HG03135 (cell line): ENCODE results near the gene SORCS2.

ENCODE experiments used
- ATAC-seq: cut with Tn5 transposase; IDR thresholded peaks from one replicate; pipeline ENCODE4 v1.9.1; 2021; ENCODE audit warnings: mild to moderate bottlenecking, moderate library complexity; ENCODE audit not compliant: unreplicated experiment

SORCS2 gene

DNA sequence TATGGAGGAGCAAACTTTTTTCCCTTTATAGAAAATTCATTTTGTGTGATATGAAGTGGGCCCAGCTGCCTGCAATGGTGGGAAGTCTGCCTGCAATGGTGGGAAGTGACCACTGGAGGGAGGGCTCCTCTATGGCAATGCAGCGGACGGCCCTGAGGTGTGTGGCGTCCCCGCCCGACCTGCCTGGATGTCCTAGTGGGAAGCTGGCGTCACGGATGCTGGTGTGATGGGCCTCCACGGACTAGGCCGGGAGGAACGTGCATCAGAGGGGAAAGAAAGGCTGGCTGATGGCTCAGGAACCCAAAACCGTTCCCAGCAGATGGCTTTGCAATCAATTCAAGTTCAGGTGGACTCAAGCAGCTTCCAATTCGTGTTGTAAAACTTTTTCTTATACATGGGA is 569.4 kb downstream of the SORCS2 start:
- ATAC-seq: peak; percentile 74

GRCh38 chr4:7762376-7763030 is 570.2 kb downstream of the SORCS2 start:
- ATAC-seq: no peak

- no peak for ATAC-seq
Observed at GRCh38 chr4:7763106-7763505, 570.8 kb downstream of the SORCS2 start.

GRCh38 chr4:7763788-7764187 is 571.5 kb downstream of the SORCS2 start:
- ATAC-seq: no peak

DNA sequence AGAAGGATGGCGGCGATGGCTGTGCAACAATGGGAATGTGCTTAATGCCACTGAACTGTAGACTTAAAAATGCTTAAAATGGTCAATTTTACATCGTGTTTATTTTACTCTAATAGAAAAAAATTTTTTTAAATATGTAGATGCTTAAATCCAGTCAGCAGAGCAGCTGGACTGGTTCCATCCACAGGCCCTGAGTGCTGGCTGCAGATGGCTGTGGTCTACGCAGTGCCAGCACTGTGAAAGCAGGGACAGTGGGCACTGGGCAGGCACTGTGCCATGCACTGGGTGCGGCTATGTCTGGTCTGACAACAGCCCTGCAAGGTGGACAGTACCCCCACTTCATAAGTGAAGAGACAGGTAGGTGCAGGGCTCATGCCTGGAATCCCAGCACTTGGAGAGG is 572.1 kb downstream of the SORCS2 start:
- ATAC-seq: no peak

- no peak for ATAC-seq
Observed at GRCh38 chr4:7765666-7766065, 573.3 kb downstream of the SORCS2 start.

DNA sequence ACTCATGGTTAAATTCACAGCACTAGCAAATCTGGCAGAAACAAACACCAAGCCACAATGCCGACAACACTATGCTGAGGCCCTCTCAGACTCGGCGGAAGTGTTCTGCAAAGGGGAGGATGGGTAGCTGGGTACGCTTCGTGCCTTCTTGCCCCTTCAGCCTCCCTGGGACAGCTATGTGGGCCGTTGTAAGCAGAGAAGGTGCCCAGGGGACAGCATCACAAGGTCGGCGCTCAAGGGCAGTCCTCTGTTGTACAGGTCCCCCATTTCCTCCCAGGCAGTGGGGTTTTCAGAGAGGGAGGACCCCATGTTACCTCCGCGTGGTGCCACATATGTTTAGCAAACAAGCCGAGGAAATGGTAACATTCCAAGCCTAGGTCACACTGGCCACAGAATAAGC is 573.7 kb downstream of the SORCS2 start:
- no peak for ATAC-seq

DNA sequence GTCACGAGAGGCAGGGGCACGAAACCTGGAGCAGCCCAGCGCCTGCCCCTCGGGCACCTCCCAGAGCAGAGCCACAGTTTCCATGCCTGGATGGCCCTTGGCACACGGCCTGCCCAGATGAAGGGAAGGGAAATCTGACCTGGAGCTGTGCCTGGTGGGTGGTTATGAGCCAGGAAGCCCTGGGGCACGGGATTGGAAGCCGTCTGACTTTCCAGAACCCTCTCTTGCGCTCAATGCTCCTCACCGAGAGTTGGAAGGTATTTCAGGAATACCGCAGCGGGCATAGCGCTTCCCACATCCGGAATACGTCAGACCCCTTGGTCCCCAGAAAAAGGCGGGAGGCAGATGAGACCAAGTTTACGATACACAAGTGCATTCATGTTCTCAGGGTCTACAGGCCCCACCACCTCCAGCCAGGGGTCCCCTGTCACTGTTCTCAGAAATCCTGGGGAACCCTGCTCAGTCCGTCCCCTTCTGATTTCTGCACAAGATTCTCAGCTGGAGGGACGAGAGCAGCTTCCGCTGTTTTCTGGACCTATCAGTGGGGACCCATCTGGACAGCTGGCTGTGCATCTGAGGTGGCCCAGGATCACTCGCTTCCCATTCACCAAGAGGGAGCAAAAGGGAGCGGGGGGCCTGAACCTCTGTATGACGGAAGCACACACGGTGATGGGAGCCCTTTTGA is 574.5 kb downstream of the SORCS2 start:
- no peak for ATAC-seq

DNA sequence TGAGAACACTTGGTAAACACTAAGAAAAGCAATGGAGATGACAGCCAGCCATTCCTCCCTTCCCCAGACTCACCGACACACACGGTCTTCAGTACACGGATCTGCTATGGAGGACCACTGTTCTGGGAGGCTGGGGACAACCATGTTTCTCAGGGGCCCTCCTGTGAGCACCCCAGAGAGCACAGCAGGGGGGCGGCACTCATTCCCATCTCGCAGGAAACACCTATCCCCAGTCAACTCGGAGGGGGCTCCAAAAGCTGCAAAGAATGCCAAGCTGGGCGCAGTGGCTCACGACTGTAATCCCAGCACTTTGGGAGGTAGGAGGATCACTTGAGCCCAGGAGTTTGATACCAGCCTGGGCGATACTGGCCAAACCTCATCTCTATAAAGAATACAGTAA is 575.2 kb downstream of the SORCS2 start:
- ATAC-seq: no peak

GRCh38 chr4:7767966-7768365 is 575.6 kb downstream of the SORCS2 start:
- ATAC-seq: no peak

DNA sequence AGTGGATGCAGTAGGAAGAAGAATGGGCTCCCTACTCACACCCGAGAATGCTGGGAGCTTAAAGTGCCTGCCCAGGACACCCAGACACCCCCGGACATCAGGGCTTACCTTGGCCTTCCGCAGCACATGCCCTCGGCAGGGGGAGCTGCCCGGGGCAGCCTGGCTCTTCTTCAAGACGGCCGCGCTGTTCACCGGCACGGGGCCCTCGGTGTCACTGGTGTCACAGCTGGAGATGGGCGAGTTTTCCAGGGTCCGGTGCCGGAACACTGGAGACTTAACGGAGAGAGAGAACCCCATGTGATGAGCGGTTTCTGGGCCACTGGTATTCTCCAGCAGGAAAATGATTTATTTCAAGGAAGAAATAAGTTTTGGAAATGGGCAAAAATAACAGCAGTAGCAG is 576.4 kb downstream of the SORCS2 start:
- no peak for ATAC-seq

DNA sequence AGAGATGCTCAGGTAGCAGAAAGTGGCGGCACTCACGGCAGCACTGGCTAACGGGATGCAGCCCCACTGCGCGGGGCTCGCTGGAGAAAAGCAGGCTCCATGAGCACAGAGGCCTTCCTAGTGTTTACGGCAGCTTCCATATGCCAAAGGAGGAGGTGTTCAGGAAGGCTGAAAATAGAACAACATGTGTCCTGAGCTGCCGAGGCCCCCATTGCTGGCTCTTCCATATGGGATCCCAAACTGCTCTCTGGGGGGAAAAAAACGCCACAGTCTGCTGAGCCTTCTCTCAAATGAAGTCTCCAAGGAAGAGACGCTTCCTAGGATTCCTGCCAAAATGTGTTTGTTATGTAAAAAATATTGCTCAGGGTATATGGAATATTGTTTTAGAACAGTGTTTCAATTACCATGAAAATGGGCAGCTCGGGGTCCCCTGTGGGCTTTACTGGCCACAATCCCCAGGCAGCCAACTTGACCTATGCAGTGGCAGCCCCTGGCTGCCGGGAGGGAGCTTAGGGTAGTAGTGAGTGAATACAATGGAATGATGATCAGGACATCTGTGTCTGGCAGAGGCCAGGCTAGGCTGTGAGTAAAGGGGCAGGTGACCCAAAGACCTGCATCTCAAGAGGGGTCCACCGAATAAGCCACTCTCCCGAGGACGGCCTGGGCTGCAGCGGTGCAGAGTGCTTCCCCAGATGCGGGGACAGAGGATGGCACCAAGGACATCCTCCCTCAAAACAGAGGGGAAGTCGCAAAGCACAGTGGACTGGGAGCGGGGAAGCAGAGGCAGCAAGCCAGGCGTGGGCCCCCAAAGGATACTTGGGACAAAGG is 577.3 kb downstream of the SORCS2 start:
- ATAC-seq: no peak

- no peak for ATAC-seq
Observed at GRCh38 chr4:7770224-7771050, 578.1 kb downstream of the SORCS2 start.

- no peak for ATAC-seq
Observed at GRCh38 chr4:7771056-7771455, 578.7 kb downstream of the SORCS2 start.

DNA sequence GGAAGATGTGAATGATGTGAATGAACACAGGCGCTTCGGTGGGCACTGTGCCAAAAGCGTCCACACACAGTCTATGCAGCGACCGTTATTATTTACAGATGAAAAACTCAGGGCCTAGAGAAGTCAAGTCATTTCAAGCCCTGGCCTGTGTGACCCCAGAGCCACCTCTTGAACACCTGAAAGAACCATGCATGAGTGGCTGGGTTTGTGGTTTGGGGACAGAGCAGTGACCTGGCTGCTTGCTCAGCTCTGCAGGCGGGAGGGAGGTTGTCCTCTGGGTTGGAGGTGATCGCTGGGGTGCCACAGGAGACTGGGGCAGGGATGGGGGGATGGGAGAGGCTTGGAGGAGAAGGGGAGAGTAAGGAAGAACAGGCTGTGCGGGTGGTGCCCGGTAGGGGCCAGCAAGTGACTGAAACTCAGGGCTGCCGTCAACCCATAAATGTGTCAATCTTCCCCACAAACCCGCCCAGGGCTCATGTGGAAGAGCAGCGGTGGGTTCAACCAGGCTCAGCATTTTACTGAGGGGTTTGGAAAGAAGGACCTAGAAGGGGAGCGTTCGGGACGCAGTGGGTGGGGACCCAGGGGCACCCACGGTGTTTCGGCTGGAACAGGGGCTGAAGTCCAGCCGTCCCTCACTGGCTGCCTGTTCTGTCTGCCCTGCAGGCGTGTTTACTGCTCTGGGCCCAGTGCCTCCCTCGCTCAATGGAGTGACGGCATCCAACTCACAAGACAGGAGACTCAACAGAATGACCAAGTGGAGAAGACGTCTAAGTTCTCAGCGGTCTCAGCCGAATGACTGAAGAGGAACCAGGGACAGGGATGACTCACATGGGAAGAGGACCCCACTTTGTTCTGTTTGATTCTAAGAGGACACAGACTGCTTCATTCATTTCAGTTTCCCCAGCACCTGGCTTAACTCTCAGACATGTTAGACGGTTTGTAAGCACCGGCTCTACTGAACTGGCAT is 579.5 kb downstream of the SORCS2 start:
- ATAC-seq: peak; percentile 87

GRCh38 chr4:7772711-7773385 is 580.5 kb downstream of the SORCS2 start:
- no peak for ATAC-seq

DNA sequence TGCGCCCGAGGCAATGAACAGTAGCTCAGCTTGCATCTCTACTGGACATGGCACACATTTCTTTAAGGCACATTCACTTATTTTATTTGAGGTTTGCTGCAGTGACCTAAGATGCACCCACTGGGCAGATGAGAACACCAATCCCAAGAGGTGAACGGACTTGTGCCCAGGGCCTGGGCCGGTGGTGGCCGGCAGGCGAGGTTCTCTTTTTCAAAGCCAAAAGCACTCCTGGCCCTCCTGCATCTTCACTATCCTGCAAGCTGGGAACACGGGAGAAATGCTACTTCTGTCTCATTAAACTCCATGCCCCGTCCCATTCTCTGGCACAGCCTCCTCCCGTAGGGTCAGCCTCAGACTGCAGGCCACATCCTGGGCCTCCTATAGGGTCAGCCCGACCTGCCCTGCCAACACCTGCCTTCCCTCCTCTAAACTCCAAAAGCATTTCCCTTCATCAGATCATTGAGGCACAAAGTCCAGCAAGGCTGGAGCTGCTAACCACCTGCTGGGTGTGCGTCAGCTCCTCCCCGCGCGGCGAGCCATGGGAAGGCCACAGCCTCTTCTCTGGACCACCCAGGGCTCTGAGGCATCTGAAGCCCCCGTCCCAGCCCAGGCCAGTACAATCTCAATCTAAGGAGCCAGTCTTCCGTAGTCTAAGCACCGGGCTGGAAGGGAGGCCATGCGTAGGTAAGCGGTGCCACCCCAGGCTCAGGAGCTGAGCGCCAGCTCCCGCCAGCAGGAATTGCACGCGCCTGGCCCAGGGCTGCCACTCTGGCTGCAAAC is 581.3 kb downstream of the SORCS2 start:
- ATAC-seq: no peak
